ENCODE results near the gene AMBRA1.
"Not testable (repeated sequence)": the region's sequence is repeated elsewhere in the genome, so short reads cannot be mapped to it uniquely, and the experiment has no call there.

The AMBRA1 gene

GRCh38 chr11:46601129-46601528, 7.3 kb upstream of the AMBRA1 start:
- no peak overlapping the region for H3K27ac Mint-ChIP-seq

GRCh38 chr11:46600194-46600960, 6.6 kb upstream of the AMBRA1 start:
- DNase-seq, result no peak
- peaks cover 11 to 18% of the 10 kb centered on the region in 2 donors for H3K36me3 Mint-ChIP-seq
- no peaks in the 10 kb centered on the region for H3K27me3 Mint-ChIP-seq
- H3K9me3 Mint-ChIP-seq, result peaks cover 7 to 9% of the 10 kb centered on the region in 2 donors
- no peak overlapping the region for H3K4me3 Mint-ChIP-seq
- peaks cover 19 to 33% of the 10 kb centered on the region in 2 donors for H3K4me1 Mint-ChIP-seq
- no peak for ATAC-seq (replicated peaks)
- H3K27ac Mint-ChIP-seq, result no peak overlapping the region

More at GRCh38 chr11:46601129-46601528, 7.3 kb upstream of the AMBRA1 start:
- Mint-ChIP-seq H3K27me3 (no peaks in the 10 kb centered on the region), H3K9me3 (peaks cover 7 to 9% of the 10 kb centered on the region in 2 donors), H3K4me1 (peaks cover 19 to 33% of the 10 kb centered on the region in 2 donors), H3K36me3 (peaks cover 11 to 18% of the 10 kb centered on the region in 2 donors), H3K4me3 (no peak overlapping the region)
- DNase-seq, result no peak
- no peak for ATAC-seq (replicated peaks)

- no peaks in the 10 kb centered on the region for H3K27me3 Mint-ChIP-seq
- no peak overlapping the region for H3K4me3 Mint-ChIP-seq
- H3K4me1 Mint-ChIP-seq, result peaks cover 19 to 34% of the 10 kb centered on the region in 2 donors
- peaks cover 11 to 18% of the 10 kb centered on the region in 2 donors for H3K36me3 Mint-ChIP-seq
- ATAC-seq (replicated peaks) (no peak), DNase-seq (no peak)
- peaks cover 7 to 9% of the 10 kb centered on the region in 2 donors for H3K9me3 Mint-ChIP-seq
- H3K27ac Mint-ChIP-seq, result no peak overlapping the region
These were observed 5.7 kb upstream of the AMBRA1 start for GRCh38 chr11:46599340-46600193.

- H3K4me3 Mint-ChIP-seq, result no peak overlapping the region
- ATAC-seq (replicated peaks) (no peak), DNase-seq (no peak)
- no peaks in the 10 kb centered on the region for H3K9me3 Mint-ChIP-seq
- H3K27ac Mint-ChIP-seq, result no peak overlapping the region
- peaks cover 0 to 4% of the 10 kb centered on the region in 2 donors for H3K36me3 Mint-ChIP-seq
- H3K4me1 Mint-ChIP-seq, result peaks cover 19 to 34% of the 10 kb centered on the region in 2 donors
- no peaks in the 10 kb centered on the region for H3K27me3 Mint-ChIP-seq
These were observed 3.9 kb upstream of the AMBRA1 start for GRCh38 chr11:46597609-46598219.

GRCh38 chr11:46597155-46597554, 3.3 kb upstream of the AMBRA1 start:
- Mint-ChIP-seq H3K9me3 (no peaks in the 10 kb centered on the region), H3K27me3 (no peaks in the 10 kb centered on the region), H3K27ac (no peak overlapping the region), H3K4me1 (peaks cover 20 to 39% of the 10 kb centered on the region in 2 donors), H3K4me3 (no peak overlapping the region), H3K36me3 (peaks cover 0 to 4% of the 10 kb centered on the region in 2 donors)
- no peak for ATAC-seq (replicated peaks)
- DNase-seq, result no peak

- DNase-seq, result no peak
- no peak overlapping the region for H3K27ac Mint-ChIP-seq
- no peaks in the 10 kb centered on the region for H3K9me3 Mint-ChIP-seq
These were observed 962 bp upstream of the AMBRA1 start for GRCh38 chr11:46594785-46595184.

GRCh38 chr11:46594374-46594700, 514 bp upstream of the AMBRA1 start:
- no peak for DNase-seq
- H3K36me3 Mint-ChIP-seq, result peaks cover 8% of the 10 kb centered on the region in 2 donors
- peak in 1 of 2 donors; percentile 14 for ATAC-seq (replicated peaks)

More at GRCh38 chr11:46594785-46595184, 962 bp upstream of the AMBRA1 start:
- Mint-ChIP-seq H3K4me1 (peaks cover 18 to 33% of the 10 kb centered on the region in 2 donors), H3K36me3 (peaks cover 7 to 10% of the 10 kb centered on the region in 2 donors), H3K4me3 (peak overlapping the region in 1 of 2 donors; percentile 94), H3K27me3 (no peaks in the 10 kb centered on the region)
- no peak for ATAC-seq (replicated peaks)

GRCh38 chr11:46590740-46591605, 2.9 kb downstream of the AMBRA1 start:
- H3K27me3 Mint-ChIP-seq, result no peaks in the 10 kb centered on the region
- H3K27ac Mint-ChIP-seq, result peak overlapping the region; percentile 79
- peaks cover 22 to 47% of the 10 kb centered on the region in 2 donors for H3K4me1 Mint-ChIP-seq
- peaks cover 11 to 20% of the 10 kb centered on the region in 2 donors for H3K36me3 Mint-ChIP-seq
- no peak overlapping the region for H3K4me3 Mint-ChIP-seq
- H3K9me3 Mint-ChIP-seq, result no peaks in the 10 kb centered on the region
- DNase-seq (no peak), ATAC-seq (replicated peaks) (no peak)

More at GRCh38 chr11:46594374-46594700, 514 bp upstream of the AMBRA1 start:
- Mint-ChIP-seq H3K9me3 (no peaks in the 10 kb centered on the region), H3K27ac (peak overlapping the region; percentile 90), H3K4me3 (peak overlapping the region; percentile 88 to 94), H3K27me3 (no peaks in the 10 kb centered on the region), H3K4me1 (peaks cover 18 to 33% of the 10 kb centered on the region in 2 donors)

GRCh38 chr11:46588915-46589314, 4.9 kb downstream of the AMBRA1 start:
- Mint-ChIP-seq H3K4me1 (peaks cover 18 to 40% of the 10 kb centered on the region in 2 donors), H3K36me3 (peaks cover 11 to 23% of the 10 kb centered on the region in 2 donors), H3K4me3 (no peak overlapping the region), H3K27ac (no peak overlapping the region), H3K9me3 (no peaks in the 10 kb centered on the region), H3K27me3 (no peaks in the 10 kb centered on the region)
- ATAC-seq (replicated peaks) (no peak), DNase-seq (no peak)

GRCh38 chr11:46588131-46588530, 5.7 kb downstream of the AMBRA1 start:
- H3K36me3 Mint-ChIP-seq, result peaks cover 11 to 23% of the 10 kb centered on the region in 2 donors
- H3K27me3 Mint-ChIP-seq, result no peaks in the 10 kb centered on the region
- DNase-seq (no peak), ATAC-seq (replicated peaks) (no peak)
- H3K4me1 Mint-ChIP-seq, result peaks cover 17 to 36% of the 10 kb centered on the region in 2 donors
- peak overlapping the region; percentile 53 for H3K27ac Mint-ChIP-seq
- no peaks in the 10 kb centered on the region for H3K9me3 Mint-ChIP-seq
- no peak overlapping the region for H3K4me3 Mint-ChIP-seq

- not testable (repeated sequence) for H3K9me3 Mint-ChIP-seq; H3K27me3 Mint-ChIP-seq; DNase-seq; ATAC-seq (replicated peaks); H3K4me3 Mint-ChIP-seq; H3K27ac Mint-ChIP-seq
- Mint-ChIP-seq H3K36me3 (peaks cover 13 to 32% of the 10 kb centered on the region in 2 donors), H3K4me1 (peaks cover 16 to 29% of the 10 kb centered on the region in 2 donors)
These were observed 10.3 kb downstream of the AMBRA1 start for GRCh38 chr11:46583513-46583912.

GRCh38 chr11:46582588-46582987, 11.2 kb downstream of the AMBRA1 start:
- Mint-ChIP-seq H3K4me1 (peaks cover 11 to 22% of the 10 kb centered on the region in 2 donors), H3K36me3 (peaks cover 14 to 28% of the 10 kb centered on the region in 2 donors), H3K9me3 (peaks cover 2 to 3% of the 10 kb centered on the region in 2 donors), H3K27me3 (no peaks in the 10 kb centered on the region), H3K4me3 (no peak overlapping the region), H3K27ac (no peak overlapping the region)
- no peak for DNase-seq
- ATAC-seq (replicated peaks), result no peak

- peaks cover 16 to 29% of the 10 kb centered on the region in 2 donors for H3K36me3 Mint-ChIP-seq
- peaks cover 25 to 47% of the 10 kb centered on the region in 2 donors for H3K4me1 Mint-ChIP-seq
- H3K4me3 Mint-ChIP-seq, result no peak overlapping the region
- H3K27ac Mint-ChIP-seq, result no peak overlapping the region
- no peak for DNase-seq
- H3K9me3 Mint-ChIP-seq, result peaks cover 0 to 2% of the 10 kb centered on the region in 2 donors
- ATAC-seq (replicated peaks), result no peak
- H3K27me3 Mint-ChIP-seq, result no peaks in the 10 kb centered on the region
These were observed 16.8 kb downstream of the AMBRA1 start for GRCh38 chr11:46577058-46577457.

Data from stimulated activated naive B cell treated with anti-CD40 and anti-IgM and Interleukin-4, amounts not matched to agents 10 μg/mL and 1 μg/mL and 100 μg/mL, for 72 hours (primary cell).